OCI-LY1 (cell line): ENCODE measurements around the gene FCF1.

Experiments used
- CTCF ChIP-seq: fragments of 200-600 bp; sonication (generic), shearing (Covaris generic); IDR thresholded peaks from 2 replicates; pipeline ENCODE4 v1.5.1; 2017; ENCODE audit warnings: mild to moderate bottlenecking, antibody characterized with exemption, low read length, moderate library complexity, mixed read lengths
- EZH2 ChIP-seq: fragments of 200-600 bp; sonication (generic), shearing (Covaris generic); IDR thresholded peaks from 2 replicates; pipeline ENCODE4 v1.8.0; 2017; ENCODE audit warnings: borderline replicate concordance, mixed run types, mild to moderate bottlenecking, antibody characterized with exemption, low read length, moderate library complexity, mixed read lengths

GRCh38 chr14:74711651-74712050 is 1.3 kb upstream of the FCF1 start:
- no peak for TF ChIP-seq CTCF
- TF ChIP-seq EZH2, result no peak
